NAMALWA (cell line): ENCODE measurements around the gene ARL4D.
"Not testable (repeated sequence)": the region's sequence is repeated elsewhere in the genome, so short reads cannot be mapped to it uniquely, and the experiment has no call there.

Experiments used
- DNase-seq: peaks from one replicate; pipeline ENCODE4 v3.0.0-alpha.2; 2015; ENCODE audit warnings: low spot score

ARL4D gene

DNA sequence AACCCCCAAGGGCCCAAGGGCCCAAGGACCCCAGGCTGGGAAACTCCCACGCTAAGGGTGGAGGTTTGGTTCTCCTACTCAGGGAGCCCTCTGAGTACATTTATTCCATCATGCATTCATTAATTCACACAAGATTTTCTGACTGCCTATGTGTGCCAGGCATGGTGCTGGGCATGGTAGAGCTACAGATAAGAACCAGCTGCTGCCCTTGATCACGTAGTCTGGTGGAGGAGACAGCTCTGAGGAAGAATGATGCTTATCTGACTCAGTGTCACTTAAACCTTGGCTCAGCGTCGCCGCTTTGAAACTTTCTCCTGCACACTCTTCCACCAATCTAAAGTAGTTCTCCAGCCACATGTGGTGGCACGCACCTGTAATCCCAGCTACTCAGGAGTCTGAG lies 3.6 kb upstream of the ARL4D start:
- DNase-seq, result no peak

DNA sequence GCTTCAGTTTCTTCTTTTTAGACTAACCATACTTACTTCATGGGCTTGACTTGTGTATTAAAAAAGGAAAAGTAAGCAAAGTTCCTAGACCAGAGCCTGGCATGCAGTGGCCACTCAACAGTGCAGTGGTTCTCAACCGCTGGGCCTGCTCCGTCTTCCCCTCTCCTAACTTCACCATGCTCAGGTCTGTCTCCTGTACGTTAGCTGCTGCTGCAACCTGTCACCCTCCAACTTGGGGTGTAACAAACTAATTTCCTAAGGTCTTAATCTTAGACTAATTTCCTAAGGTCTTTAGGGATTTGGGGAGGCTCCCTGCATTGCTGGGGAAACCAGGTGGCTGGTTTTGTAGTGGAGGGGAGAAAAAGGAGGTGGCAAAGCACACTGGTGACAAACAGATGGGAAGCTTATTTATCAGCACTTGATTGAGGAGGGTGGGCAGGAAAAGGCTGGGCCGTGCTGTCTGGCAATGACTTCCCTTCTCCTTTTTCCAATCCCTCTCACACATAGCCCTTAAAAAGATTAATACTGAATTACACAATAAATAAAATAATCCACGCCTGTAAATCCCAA lies 2.2 kb upstream of the ARL4D start:
- DNase-seq, result no peak

GRCh38 chr17:43399839-43400328 lies 1.1 kb downstream of the ARL4D start:
- DNase-seq, result no peak

GRCh38 chr17:43400943-43401717 lies 2.3 kb downstream of the ARL4D start:
- DNase-seq, result no peak

DNA sequence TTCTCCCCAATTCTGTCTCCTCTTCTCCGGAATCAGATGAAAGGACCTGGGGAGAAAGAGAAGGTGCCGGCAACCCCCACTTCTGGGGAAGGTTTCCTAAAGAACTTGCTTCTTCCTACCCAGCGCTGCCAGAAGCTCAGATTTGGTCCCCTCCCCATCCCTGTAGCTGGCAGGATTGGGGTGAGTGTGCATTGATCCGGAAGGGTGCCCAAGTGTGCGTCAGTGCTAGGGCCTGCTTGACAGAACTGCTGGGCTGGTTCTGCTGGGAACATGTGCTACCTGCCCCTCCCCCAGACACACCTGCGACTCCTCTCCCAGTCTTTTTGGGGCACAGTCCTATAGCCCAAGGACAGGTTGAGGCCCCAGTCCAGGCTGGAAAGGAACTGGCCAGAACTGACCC lies 3.3 kb downstream of the ARL4D start:
- no peak for DNase-seq

- DNase-seq, result no peak
Observed at GRCh38 chr17:43402567-43402966, 3.8 kb downstream of the ARL4D start.

GRCh38 chr17:43403846-43404245 lies 5.1 kb downstream of the ARL4D start:
- DNase-seq, result no peak

DNA sequence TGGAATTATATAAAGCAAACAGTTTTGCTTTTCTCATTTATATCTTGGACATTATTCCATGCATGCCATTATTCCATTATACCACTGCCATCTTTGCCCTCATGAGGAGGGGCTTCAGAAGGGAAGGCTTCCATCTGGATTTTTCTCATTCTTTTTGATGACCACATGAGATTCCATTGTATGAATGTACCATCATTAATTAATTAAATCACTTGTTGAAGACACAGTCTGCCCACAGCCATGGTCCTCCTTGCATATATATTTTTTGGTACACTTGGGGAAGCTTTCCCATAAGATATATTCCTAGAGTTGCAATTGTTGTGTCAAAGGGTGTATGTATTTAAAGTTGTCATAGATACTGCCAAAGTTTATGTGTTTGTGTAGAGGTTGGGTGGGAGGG lies 7.1 kb downstream of the ARL4D start:
- no peak for DNase-seq

- DNase-seq, result no peak
Observed at GRCh38 chr17:43406676-43407645, 8.2 kb downstream of the ARL4D start.

DNA sequence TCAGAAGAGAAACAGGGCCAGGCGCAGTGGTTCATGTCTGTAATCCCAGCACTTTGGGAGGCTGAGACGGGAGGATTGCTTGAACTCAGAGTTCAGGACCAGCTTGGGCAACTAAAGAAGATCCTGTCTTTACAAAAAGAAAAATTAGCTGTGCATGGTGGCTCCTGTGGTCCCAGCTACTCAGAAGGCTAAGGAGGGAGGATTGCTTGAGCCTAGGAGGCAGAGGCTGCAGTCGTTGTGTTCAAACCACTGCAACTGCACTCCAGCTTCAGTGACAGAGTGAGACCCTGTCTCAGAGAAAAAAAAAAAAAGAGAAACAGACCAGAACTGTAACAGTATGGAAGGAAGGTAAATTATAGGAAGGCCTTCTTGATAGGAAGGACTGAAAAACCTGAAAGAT lies 10.3 kb downstream of the ARL4D start:
- DNase-seq, result no peak

GRCh38 chr17:43410557-43411368 lies 12.0 kb downstream of the ARL4D start:
- no peak for DNase-seq

DNA sequence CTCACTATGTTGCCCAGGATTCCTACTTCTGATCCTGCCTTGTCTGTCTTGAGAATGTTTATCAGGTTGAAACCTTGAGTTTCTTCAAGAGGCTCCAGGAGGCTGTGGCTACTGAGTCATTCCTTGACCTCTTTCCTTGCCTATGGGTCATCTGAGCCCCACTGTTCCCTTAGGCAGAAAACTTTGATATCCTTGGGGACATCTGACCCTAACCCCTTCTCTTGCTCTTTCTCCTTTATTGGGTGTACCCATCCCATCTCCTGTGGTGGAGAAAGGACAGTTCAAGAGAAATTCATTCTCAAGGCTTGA lies 12.5 kb downstream of the ARL4D start:
- no peak for DNase-seq

GRCh38 chr17:43411749-43412148 lies 13.0 kb downstream of the ARL4D start:
- no peak for DNase-seq

DNA sequence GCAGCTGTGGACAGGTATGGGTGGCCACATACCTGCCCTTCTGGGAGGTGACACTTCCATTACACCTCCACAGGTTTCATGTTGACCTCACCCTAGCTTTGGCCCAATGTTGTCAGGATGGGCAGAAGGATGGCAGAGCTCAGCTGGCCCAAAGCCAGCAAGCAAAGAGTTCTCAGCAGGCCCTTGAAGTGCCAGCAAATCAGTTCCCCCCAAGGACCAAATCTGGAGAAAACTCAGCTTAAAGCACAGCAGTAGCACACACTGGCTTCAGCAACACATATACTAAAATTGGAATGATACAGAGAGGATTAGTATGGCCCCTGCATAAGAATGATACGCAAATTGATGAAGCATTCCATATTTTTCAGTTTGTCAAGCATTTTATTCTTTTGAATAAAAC lies 13.4 kb downstream of the ARL4D start:
- DNase-seq, result no peak

DNA sequence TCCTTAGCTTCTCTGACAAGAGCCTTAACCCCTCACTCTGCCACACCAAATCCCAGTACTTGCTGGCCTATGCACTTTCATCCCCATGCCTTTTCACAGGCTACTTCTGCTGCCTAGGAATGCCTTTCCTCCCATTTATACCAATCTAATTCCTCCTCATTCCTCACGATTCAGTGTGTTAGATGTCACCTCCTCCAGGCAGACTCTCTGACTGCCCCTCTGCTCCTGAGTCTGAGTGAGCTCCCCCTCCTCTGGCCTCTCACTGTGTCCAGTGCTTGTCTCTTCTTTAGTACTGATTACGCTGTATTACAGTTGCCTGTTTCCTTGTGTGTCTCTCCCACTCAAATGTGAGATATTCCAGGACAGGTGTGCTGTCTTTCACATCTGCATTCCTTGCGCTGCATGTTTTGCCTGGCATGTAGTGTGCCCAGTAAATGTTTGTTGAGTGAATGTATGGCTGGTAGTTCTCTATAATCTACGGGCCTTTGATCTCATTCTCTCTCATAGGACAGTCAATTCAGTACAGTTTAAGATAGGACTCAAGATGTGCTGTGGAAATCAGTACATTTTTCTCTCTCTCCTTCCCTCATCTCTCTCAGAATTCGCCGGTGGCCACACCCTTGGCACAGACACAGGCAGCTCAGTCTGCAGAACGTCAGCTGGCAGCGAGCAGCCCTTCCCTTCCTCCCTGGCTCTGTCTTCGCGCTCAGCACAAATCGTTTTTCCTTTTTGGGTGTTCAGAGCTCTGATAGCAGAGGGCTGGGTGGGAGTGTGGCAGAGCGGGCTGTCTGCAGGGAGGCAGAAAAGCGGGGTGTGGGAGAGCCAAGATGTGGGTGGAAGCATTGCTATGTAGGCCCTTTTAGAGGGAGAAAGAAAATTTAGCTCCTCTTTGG lies 18.5 kb downstream of the ARL4D start:
- no peak for DNase-seq

DNA sequence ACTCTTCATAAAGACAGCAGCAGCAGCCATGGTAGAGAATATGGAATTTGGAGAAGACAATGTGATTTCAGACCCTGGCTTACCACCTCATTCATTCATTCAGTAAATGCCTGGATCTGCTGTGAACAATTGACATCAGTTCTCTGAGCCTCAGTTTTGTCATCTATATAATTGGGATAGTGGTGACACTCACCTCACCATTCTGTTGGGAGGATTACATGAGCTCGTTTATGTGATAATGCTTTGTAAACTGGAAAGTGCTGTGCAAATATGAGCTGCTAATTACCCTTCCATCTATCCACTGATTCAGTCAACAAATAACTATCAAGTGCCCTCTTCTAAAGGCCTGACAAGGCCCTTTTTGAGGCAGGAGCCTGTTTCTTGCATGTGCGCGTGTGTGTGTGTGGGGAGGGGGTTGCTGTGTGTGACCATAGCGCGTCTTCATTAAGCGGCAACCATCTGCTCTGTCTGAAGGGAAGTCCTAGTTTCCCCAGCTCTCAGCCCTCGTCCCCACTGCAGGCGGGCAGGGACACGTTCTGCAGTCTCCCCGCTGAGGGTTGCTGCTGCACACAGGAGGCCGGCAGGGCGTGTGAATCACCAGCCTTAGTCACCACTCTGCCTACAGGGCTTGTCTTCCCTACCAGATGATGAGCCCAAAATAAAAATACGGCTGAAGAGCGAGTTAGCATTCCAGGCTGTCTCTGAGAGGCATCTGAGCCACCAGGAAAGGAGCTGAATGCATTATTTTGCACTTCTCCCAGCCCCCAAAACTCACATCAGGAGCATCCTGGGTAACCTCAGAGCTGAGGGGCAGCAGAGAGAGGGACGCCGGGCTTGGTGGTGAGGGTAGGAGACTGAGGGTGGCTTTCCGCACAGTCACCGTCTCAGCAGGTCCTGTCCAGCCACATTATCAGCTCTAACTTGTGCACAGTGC lies 19.9 kb downstream of the ARL4D start:
- DNase-seq, result no peak

DNA sequence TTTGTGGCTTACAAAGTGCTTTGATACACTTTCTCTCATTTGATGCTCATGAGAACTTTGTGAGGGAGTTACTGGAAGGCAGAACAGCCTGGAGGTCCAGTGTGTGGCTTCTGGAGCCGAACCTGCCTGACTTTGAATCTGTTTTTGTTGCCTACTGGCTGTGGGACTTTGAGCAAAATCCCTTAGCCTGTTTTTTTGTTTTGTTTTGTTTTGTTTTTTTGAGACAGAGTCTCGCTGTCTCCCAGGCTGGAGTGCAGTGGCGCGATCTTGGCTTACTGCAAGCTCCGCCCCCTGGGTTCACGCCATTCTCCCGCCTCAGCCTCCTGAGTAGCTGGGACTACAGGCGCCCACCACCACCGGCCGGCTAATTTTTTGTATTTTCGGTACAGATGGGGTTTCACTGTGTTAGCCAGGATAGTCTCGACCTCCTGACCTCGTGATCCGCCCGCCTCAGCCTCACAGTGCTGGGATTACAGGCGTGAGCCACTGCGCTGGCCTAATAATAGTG lies 20.6 kb downstream of the ARL4D start:
- not testable (repeated sequence) for DNase-seq

DNA sequence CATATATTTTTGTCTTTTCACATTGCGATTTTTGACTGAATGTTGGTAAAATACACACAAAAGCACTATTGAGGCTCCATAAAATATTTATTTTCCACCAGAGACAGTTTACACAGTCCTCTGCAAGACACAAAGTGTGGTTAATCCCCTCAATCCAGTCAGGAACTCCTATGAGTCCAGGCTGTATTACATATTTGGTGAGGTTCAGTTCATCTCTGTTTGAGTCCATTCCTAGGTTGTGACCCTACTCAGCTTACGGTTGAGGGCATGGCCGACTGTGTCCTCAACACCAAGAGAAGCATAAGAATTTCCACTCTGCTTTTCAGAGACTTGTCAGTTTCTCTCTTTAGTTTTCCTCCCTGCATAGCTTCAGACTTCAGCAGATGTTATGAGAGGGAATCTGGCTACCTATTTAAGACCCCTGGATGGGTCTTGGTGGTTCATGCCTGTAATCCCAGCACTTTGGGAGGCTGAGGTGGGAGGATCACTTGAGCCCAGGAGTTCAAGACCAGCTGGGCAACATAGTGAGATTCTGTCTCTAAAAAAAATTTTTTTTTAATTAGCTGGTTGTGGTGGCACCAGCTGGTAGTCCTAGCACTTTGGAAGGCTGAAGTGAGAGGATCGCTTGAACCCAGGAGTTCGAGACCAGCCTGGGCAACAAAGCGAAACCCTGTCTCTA lies 25.1 kb downstream of the ARL4D start:
- no peak for DNase-seq
